Non-pigmented ciliary epithelial cell (primary cell): Measurements from ENCODE around the gene LAYN.

Source experiments
- DNase-seq: peaks from one replicate; pipeline ENCODE4 v3.0.0-alpha.2; 2010; ENCODE audit warnings: low read depth

The LAYN gene, protein sequence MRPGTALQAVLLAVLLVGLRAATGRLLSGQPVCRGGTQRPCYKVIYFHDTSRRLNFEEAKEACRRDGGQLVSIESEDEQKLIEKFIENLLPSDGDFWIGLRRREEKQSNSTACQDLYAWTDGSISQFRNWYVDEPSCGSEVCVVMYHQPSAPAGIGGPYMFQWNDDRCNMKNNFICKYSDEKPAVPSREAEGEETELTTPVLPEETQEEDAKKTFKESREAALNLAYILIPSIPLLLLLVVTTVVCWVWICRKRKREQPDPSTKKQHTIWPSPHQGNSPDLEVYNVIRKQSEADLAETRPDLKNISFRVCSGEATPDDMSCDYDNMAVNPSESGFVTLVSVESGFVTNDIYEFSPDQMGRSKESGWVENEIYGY

GRCh38 chr11:111540114-111540936, at the start of gene LAYN:
TSS of gene LAYN (plus strand) at chr11:111540720. CDS start at chr11:111540844, 124 bp downstream.
- DNase-seq = no peak

GRCh38 chr11:111494040-111494439, 46.5 kb upstream of the LAYN start:
- DNase-seq = no peak

GRCh38 chr11:111499483-111499882, 41.0 kb upstream of the LAYN start:
- no peak for DNase-seq

GRCh38 chr11:111500481-111500880, 40.0 kb upstream of the LAYN start:
- DNase-seq = no peak

- DNase-seq = no peak
Measured at GRCh38 chr11:111502611-111503010, 37.9 kb upstream of the LAYN start.

DNA sequence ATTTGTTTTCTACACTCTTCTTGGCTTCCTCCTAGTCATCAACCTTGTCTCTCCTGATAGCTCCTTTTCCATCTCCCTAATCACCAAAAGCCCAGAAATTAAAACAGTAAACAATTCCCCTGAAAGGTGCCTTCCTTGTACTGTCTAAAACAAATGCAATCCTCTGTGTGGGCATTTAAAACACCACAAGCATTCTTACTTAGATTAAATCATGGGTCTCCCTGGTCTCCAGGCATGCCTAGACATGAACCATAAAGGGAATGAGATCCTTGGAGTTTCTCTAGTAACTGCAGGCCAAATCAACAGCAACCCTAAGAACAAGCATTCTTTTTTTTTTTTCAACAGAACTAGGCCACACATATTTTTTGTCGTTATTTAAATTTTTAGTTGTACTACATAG, 30.2 kb upstream of the LAYN start:
- no peak for DNase-seq

- DNase-seq = no peak
Measured at GRCh38 chr11:111512296-111513239, 28.0 kb upstream of the LAYN start, which contains the start of gene BTG4. TSS of gene BTG4 (minus strand) at chr11:111512386. CDS start at chr11:111498776, 13,610 bp downstream.

DNA sequence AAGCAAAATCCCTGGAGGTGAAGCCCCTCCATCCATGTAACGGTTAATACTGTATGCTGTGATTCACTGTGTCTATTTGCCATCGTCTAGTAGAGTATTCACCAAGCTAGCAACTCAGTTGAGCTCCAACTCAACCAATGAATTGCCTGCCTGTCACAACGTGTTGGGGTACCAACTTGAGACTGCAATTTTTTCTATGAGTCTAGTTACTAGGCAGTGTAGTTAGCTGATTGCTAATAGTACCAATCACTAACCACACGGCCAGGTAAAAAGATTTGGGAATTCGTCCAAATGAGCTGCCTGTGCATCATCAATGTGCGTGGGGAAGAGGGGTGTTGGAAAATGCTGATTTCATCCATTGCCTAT, 27.3 kb upstream of the LAYN start:
- no peak for DNase-seq

DNA sequence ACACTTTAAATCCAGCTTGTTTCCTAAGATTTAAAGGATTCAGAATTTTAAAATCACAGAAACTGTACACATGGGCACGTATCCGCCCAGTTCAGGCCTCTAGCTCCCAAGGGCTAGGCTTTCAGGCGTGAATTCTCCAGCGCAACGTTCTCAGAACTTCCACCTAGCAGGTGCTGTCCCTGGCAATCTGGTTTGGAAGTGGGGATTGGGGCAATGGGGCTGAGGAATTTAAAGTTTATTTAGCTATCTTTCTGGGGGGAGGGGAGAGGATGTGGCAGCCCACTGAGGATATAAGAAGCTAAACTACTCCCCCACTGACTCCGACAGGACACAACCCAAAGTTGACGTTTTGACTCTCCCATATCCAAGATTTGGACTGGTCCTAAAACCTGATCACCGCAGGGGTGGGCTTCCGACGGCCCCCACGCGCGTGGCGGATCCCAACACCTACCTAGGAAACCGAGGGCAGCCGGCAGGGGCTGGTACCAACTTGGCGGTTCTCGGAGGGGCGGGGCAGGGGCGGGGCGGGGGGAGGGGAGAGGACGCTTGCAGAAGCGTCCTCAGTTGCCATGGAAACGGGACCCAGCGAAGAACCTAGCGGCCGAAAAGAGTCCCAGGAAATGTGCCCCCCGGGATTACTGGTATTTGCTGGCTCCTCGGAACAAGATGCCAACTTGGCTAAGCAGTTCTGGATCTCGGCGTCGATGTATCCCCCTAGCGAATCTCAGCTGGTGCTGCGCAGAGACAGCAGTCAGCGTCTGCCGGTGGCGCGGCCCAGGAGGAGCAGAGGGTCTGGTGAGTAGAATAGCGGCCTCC, 26.1 kb upstream of the LAYN start, which contains the start of gene HOATZ:
Gene HOATZ, plus strand, starts transcription at position 563 of the 816 bp plus-strand sequence. Its CDS starts 7 bp downstream, at position 570.
- DNase-seq = no peak

- DNase-seq = no peak
Measured at GRCh38 chr11:111515591-111515990, 24.9 kb upstream of the LAYN start.

GRCh38 chr11:111518668-111519067, 21.9 kb upstream of the LAYN start:
- no peak for DNase-seq

DNA sequence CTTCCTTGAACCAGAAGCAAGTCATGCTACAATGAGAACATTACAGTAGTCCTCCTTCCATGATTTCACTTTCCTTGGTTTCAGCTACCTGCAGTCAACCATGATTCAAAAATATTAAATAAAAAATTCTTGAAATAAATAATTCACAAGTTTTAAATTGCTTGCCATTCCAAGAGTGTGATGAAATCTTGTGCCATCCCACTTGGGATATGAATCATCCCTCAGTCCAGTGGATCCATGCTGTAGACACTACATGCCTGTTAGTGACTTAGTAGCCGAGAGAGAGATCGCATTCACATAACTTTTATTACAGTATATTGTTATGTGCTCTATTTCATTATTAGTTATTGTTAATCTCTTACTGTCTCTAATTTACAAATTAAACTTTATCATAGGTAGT, 20.0 kb upstream of the LAYN start:
- no peak for DNase-seq

GRCh38 chr11:111521135-111521534, 19.4 kb upstream of the LAYN start:
- DNase-seq = no peak

- DNase-seq = no peak
Measured at GRCh38 chr11:111522426-111522825, 18.1 kb upstream of the LAYN start.

DNA sequence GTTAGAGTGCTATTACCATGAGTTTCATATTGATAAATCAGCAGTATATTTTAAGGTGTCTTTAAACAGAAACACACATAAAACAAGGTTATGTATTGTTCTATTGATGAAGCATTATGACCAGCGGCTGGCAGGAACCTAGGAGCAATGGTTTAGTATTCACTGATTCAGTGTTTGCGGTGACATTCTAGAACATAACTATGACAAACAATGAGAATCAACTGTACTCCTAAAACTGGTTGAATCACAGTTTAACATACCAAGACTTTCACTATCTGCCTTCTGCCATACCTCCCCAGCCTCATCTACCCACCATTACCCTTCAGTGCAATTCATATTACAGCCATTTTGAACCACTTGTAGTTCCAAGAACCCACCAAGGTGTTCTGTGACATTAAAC, 17.2 kb upstream of the LAYN start:
- DNase-seq = no peak

DNA sequence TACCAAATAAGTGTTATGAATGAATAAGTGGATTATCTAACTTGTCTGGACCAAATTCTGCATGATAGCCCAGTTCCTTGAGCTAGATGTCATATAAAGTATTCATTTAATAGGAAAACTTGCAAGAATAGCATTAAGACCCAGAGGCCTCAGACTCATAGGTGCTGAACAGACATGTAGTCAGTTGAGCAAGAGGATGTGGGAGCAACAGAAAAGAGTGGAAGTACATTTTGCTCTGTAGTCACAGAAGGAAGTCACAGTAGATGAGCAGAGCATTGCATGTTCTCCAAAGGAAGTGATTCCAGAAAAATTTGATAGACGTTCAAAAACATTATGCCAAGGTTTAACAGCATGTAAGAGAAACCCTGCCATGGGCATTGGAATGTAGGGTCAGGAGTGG, 16.5 kb upstream of the LAYN start:
- DNase-seq = no peak

DNA sequence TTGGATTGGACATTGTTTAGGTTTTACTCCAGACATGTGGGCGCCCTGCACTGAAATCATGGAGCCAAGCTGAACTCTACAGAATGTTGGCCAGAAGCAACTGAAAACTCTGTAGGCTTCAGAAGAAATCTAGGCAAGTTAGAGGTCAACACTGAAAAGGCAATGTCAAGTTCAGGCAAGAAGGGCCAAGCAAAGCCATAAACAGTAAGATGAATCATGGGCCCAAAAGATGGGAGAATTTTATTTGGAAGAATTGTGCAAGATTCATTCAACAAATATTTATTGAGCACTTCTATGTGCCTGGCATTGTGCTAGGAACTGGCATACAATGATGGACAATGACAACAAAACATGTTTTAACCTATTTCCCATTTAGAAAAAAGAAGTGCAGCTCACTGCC, 15.1 kb upstream of the LAYN start:
- DNase-seq = no peak

- DNase-seq = peak; percentile 78
Measured at GRCh38 chr11:111526501-111526900, 14.0 kb upstream of the LAYN start.

GRCh38 chr11:111527279-111527678, 13.2 kb upstream of the LAYN start:
- DNase-seq = no peak

- DNase-seq = no peak
Measured at GRCh38 chr11:111528557-111528956, 12.0 kb upstream of the LAYN start.

DNA sequence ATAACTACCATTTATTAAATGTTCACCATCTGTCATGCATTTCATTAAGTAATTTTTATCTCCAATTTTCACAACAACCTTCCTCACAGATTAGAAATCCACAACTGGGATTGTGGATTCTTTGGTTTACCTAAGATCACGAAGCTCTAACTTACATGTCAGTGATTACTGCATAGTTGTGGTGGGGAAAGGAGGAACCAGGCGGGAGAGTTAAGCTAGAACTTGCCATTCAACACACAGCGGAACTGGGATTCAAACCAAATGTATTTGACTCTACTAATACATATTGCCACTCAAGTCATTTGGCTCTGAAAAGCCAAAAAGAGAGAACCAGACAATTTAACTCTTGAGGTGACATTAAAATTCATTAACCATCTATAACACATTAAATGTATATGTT, 10.4 kb upstream of the LAYN start:
- DNase-seq = no peak
